HG02642 (cell line): ENCODE measurements around the gene LKAAEAR1.

Experiments used
- ATAC-seq: cut with Tn5 transposase; IDR thresholded peaks from one replicate; pipeline ENCODE4 v1.9.1; 2021; ENCODE audit warnings: mild to moderate bottlenecking; ENCODE audit not compliant: unreplicated experiment, poor library complexity

The LKAAEAR1 gene

DNA sequence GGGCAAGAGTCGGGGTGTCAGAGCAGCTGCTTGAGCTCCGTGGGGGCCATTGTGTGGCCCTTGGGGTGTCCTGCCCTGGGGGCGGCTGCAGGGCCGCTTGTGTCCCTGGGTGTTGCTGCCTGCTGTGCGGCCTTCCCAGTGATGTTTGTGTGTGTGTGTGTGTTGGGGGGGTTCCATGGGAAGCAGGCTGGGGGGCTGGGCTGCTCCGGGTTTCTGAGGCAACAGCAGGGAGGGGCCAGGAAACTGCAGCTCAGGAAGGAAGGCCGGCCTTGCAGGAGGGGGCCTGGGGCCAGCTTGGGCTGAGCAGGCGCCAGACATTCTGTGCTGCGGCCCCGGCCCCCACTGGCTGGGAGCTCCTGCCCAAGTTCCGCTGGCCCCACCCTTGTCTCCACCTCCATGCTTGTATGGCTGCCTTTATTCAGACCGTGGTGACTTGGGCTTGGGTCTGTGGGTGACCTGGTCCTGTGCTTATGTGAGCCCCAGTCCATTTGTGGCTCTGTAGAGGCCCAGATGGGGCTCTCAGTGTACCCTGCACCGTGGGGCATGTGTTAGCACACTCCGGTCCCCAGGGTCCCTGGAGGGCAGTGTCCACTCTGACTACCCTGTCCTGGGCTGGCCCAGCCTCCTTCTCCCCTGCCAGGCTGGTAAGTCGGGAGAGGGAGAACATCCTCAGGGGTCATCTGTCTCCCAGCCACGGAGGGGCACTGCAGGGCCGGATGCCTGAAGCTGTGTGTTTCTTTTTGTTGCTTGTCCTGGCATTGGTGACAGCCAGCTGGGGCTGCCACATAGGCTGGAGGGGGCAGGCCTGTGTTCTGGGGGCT is 30.1 kb downstream of the LKAAEAR1 start:
- ATAC-seq, result no peak

DNA sequence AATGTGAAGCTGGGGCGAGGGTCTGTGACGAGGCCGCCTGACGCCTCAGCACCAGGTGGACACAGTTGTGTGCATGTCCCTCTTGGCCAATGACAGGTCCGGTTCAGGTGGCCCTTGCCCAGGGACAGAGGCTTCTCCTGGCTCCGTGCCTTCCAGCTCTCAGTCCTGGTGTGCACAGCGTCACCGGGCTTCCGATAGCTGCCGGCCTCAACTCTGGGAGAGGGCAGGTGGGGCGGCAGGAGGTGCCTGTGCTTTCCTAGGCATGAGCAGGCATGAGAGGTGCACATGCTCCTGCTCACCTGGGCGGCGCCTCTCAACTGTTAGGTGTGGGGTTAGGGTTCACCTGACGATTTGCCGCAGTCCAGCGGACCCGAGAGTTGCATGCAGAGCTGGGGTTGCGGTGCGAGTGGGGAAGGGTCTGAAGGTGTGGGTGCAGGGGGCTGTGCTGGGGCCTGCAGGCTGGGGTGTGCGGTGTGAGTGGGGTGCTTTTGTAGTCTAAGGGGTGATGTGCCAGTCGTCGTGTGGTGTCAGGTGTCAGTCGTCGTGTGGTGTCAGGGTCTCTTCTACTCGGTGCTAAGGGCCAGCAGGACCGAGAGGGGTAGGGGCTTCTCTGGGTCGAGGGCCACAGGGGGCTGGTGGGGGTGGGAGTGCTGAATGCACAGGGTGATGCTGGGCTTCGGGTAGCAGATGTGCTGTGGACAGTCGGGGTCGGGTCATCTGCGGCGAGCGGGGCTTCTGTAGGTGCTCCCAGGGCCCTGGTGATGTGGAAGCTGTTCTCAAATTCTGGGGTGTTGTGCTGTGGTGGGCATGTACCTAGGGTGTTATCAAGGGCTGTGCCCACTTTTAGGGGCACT is 31.0 kb downstream of the LKAAEAR1 start:
- ATAC-seq, result no peak

DNA sequence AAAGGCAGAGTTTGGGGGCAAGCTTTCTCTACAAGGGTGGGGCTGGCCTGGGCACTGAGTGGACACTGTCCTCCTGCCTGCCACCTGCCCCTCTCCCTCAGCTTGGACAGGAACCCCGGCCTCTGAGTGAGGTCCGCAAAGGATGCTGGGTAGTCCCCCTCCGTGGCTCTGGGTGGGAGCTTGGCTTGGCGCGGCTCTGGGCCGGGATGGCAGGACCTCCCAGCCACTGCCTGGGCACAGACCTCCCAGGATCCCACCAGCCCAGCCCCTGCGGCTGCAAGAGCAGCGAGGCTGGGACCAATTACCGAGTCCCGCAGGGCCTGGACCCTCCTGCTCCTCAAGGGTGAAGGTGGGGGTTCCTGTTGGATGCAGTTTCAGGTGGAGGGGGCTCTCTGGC is 31.9 kb downstream of the LKAAEAR1 start:
- ATAC-seq, result no peak

DNA sequence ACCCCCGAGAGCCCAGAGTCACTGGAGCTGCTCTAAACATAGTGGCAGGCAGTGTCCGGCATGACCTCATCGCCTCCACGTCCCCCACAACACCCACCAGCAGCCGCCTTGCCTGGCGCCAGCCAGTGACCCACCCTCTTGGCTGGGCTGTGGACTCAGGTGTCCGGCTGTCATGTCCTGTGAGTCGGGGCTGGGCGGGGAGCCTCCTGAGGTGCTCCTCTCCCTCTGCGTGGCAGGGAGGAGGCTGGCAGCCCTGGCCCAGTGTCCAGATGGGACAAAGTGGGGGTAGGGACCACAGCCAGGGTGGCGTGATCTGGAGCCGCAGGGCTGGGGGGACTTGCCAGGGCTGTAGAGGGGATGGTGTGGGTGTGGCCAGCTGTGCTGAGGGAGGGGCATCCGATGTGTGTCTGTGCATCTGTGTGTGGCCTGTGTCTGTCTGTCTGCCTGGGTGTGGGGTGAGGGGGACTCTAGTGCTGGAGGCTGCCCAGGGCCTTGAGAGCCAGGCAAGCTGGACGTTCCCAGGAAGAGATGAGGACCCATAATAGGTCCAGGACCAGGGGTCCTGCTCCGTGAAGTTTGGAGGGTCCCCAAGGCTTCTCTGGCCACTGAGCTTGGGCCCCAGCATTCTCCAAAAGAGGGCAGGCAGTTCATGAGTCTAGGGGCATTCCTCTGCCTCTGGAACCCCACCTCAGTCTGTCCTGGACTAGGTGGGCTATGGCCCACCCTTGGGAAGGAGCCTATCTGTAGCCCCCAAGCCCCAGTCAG is 32.5 kb downstream of the LKAAEAR1 start:
- no peak for ATAC-seq

DNA sequence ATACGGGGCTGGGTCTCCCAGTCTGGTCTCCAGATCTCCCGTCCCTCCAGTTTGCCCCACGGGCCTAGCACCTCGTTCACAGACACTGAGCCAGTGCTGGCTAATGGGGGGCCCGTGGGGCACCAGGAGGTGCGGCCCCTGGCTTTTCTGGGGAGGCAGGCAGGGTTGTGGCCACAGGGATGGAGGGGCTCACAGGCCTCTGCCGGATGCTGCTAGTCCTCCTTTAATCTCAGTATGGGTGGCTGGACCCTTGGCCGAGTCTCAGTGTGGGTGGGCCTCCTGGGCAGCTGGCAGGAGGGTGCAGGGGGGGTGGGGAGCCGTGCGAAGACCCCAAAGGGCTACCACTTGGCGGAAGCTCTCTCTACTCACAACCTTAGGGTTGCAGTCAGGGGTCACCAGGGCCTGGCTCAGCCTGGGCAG is 33.2 kb downstream of the LKAAEAR1 start:
- ATAC-seq, result no peak

DNA sequence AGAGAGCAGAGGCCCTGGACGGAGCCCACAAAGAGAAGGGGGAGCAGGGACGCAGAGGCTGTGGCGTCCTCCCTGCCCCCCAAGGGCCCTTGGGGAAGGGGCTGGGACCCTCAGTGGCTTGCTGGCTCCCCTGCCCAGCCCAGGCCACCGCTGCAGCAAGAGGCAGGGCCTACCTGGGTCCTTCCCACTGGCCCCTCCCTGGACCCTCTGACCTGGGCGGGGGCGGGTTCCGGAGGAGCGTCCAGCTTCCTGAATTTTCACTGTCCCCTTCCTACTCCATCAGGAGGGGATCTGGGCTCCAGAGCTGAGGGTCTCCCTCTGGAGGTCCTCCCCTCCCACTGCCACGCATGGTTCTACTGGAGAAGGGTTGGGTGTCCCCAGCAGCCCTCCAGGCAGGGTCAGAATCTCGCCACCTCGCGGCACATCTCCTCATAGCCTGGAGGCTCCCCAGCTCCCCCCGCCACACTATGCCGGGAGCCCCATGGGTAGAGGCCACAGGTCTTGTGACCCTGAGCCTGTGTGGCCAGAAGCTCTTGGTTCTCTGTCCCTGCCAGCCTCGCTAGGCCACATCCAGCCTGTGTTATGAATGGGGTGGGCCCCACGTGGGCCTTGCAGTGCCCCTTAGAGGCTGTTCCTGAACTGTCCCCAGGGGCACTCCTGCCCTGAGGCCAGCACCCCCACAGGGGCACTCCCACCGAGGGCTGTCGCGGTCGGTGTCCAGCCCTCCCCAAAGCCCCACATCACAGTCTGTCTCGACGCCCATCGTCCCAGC is 33.8 kb downstream of the LKAAEAR1 start:
- no peak for ATAC-seq

DNA sequence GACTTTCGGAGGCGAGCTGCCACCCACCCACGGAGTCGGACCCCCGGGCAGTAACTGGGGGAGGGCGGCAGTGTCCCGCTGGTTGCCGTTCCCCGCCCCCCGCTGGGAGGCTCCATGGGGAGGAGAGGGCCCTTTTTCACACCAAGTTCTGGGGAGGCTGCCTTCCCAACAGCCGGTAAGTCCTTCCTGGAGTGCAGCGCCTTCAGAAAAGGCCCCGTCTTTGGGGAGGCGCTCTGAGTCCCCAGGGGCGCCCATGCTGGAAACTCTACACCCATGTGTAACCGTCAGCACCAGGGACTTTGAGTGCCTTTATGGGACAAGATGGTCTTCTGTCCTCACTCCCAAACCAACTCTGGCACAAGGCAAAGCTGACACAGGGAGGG is 34.3 kb downstream of the LKAAEAR1 start:
- ATAC-seq, result no peak

DNA sequence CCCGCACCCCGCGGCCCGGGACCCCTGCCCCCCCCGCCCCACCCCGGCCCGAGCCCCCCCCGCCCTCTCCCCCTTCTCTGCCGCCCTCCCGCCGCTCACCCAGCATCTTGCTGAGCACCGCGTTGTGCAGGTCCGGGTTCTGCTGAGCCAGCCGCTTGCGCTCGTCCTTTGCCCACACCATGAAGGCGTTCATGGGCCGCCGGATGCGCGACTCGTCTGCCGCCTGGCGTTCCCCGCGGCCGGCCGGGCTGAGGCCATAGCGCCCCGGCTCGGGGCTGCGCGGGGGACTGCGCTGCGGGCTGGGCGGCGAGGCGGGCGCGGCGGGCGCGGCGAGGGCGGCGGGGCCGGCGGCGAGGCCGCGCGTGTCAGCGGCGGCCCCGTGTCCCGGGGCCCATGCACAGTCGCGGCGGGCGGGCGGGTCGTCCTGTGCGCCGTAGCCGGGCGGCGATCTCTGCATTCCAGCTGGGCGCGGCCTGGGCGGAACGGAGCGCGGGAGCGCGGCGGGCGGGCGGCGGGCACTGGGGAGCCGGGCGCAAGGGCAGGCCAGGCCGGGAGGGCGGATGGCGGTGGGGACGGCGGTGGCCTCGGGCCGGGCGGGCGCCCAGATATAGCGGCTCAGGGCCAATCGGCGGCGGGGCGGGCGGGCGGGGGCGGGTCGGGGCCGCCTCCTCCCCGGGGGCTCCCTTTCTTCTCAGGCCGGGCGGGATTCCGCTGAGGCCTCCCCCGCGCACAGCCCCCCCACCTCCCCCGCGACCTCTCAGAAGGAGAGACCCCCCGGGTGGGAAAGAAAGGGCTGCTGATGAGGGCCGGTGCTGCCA is 34.9 kb downstream of the LKAAEAR1 start, which contains the start of gene SOX18:
SOX18 (minus strand) TSS at position 580 of the 818 bp plus-strand sequence; CDS start at position 457, 123 bp downstream.
- no peak for ATAC-seq

GRCh38 chr20:64048402-64049044 is 35.7 kb downstream of the LKAAEAR1 start:
- ATAC-seq, result no peak

DNA sequence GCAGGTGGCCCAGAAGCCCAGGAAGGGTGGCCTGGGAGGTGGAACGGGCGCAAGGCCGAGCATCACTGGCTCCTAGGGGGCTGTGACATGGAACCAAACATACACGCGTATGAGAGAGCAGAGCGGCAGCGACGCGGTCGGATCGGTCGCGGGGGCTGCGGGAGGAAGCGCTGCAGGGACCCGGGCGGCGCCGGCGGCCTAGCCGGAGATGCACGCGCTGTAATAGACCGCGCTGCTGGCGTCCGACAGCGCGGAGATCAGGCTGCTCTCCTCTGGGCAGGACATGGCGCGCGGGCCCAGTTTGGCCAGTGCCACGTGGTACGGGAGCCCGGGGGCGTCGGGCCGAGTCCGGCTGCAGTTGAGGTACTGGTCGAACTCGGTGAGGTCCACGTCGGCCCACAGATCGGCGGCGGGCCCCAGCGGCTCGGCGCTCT is 36.2 kb downstream of the LKAAEAR1 start:
- ATAC-seq, result no peak

DNA sequence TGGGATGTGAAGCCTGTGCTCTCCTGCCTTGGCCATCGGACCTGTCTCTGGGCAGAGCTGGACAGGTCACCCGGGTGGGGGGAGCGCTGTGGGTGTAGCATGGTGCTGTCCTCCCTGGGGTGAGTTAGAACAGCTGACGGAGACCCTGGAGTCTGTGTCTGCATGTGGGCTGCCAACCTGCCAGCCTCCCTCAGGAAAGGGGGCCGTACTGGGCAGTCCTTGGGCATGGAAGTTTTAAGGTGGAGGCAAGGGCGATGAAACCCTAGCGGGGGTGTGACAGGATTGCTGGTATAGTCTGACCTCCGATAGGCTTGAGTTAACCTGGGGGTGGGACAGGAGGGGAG is 37.2 kb downstream of the LKAAEAR1 start:
- no peak for ATAC-seq

DNA sequence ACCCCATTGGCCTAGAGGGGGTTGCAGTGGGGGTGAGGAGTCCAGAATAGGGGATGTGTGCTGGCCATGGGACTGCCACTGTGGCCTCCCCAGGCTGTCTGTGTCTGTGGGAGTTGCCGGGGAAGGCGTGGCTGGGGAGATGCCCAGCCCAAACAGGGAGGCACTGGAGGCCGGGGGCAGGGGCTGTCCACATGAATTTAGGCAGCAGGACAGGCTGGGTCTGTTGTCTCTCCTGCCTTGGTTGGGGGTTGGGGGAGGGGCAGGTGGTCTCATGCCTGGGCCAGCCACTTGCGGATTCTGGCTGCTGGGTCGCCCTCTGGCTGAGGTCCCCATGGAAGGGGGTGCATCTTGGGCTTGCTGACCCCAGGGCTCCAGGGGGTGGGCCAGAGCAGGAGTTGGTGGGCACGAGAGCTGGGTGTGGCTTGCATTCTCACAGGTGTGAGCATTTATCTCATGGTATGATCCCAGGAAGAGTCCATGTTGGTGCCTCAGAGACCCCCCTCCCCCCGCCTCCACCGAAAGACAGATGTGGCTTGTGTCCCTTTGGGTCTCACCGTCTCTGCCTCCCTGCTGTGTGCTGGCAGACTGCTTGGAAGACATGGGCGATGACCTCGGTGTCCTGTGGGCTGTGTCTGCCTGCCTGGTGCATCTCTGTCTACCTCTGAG is 38.7 kb downstream of the LKAAEAR1 start:
- no peak for ATAC-seq

DNA sequence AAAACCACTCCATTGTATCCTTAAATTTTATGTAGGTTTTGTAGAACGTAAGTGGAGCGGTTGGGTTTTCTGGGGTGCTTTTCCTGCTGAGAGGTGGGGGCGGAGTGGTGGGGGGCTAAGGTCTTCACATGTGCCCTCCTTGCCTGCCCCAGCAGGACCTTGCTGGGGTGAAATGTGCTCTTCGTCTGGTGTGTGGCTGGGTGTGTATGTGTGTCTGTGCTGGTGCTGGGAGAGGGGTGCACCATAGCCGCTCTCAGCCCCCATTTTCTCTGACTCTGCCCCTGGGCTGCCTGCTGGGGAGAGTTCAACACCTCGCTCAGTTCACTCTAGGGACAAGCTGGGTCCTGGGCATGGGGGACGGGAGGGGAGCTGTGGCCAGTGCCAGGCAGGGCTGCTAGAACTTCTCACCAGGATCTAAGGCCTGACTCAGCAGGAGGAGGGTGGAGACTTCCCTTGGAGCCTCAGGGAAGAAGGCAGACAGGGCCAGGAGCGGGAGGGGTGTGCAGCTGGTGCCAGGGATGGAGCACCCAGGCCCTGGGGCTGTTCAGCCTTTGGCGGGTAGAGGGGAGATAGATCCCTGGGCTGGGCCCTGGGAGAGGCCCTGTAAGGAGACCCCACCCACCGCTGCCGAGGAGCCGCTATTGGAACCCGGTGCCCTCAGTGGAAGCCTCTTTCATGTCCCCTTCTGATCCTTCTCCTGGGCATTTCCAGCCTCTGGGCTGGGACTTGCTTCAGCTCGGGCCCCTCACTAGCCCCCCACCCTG is 39.5 kb downstream of the LKAAEAR1 start:
- no peak for ATAC-seq

DNA sequence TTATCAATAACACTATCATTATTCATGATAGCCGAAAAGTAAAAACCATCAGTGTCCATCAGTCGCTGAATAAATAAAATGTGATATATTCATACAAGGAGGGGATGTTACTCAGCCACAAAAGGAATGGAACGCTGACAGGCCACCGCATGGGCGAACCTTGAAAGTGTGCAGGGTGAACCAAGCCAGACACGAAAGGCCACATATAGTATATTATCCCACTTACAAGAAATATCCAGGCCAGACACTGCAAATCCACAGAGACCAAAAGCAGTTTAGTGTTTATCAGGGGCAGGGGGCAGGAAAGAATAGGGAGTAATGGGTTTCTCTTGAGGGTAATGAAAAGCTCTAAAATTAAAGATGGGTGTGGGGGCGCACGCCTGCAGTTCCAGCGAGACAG is 40.4 kb downstream of the LKAAEAR1 start:
- ATAC-seq, result no peak

- no peak for ATAC-seq
These were observed 42.0 kb downstream of the LKAAEAR1 start for GRCh38 chr20:64042054-64042781.

- no peak for ATAC-seq
These were observed 42.5 kb downstream of the LKAAEAR1 start for GRCh38 chr20:64041781-64042053.
